DOHH2 (cell line): ENCODE results near the gene TACC2.

Experiments used
- H3F3A ChIP-seq: fragments of 200-600 bp; sonication (generic), shearing (Covaris generic); 2 replicates; pipeline ENCODE4 v1.6.0; 2016; ENCODE audit warnings: antibody characterized with exemption, mild to moderate bottlenecking; ENCODE audit not compliant: control insufficient read depth, insufficient read depth
- H3K27ac ChIP-seq: fragments of 200-600 bp; sonication (generic); 2 replicates; pipeline ENCODE4 v1.5.1; 2014; ENCODE audit warnings: low read depth, mild to moderate bottlenecking, low read length, moderate library complexity
- H3K27me3 ChIP-seq: fragments of 200-600 bp; sonication (generic); 2 replicates; pipeline ENCODE4 v1.6.1; 2014; ENCODE audit warnings: mild to moderate bottlenecking, low read length, mixed read lengths; ENCODE audit not compliant: control insufficient read depth
- H3K36me3 ChIP-seq: fragments of 200-600 bp; sonication (generic); 2 replicates; pipeline ENCODE4 v1.6.1; 2014; ENCODE audit warnings: mild to moderate bottlenecking, low read length, moderate library complexity, mixed read lengths; ENCODE audit not compliant: control insufficient read depth
- H3K4me1 ChIP-seq: fragments of 200-600 bp; sonication (generic); 2 replicates; pipeline ENCODE4 v1.6.1; 2014; ENCODE audit warnings: mild to moderate bottlenecking, low read length, mixed read lengths; ENCODE audit not compliant: control insufficient read depth
- H3K4me2 ChIP-seq: fragments of 200-600 bp; sonication (generic); 2 replicates; pipeline ENCODE4 v1.6.0; 2014; ENCODE audit warnings: mild to moderate bottlenecking, low read length, moderate library complexity
- H3K4me3 ChIP-seq: fragments of 200-600 bp; sonication (generic); 2 replicates; pipeline ENCODE4 v1.5.1; 2014; ENCODE audit warnings: mild to moderate bottlenecking, low read length, mixed read lengths
- H3K79me2 ChIP-seq: fragments of 200-600 bp; sonication (generic); 2 replicates; pipeline ENCODE4 v1.6.1; 2014; ENCODE audit warnings: mild to moderate bottlenecking, low read length, mixed read lengths; ENCODE audit not compliant: control insufficient read depth
- H3K9me2 ChIP-seq: fragments of 200-600 bp; sonication (generic); replicated peaks from 2 replicates; pipeline ENCODE4 v1.6.1; 2014; ENCODE audit warnings: mild to moderate bottlenecking, low read length, mixed read lengths; ENCODE audit not compliant: control insufficient read depth
- H3K9me3 ChIP-seq: fragments of 200-600 bp; sonication (generic); 2 replicates; pipeline ENCODE4 v1.6.1; 2014; ENCODE audit warnings: antibody characterized with exemption, low read length, mixed read lengths; ENCODE audit not compliant: control insufficient read depth, insufficient read depth
- H4K20me1 ChIP-seq: fragments of 200-600 bp; sonication (generic); 2 replicates; pipeline ENCODE4 v1.6.0; 2014; ENCODE audit warnings: low read depth, mild to moderate bottlenecking, antibody characterized with exemption, low read length, moderate library complexity; ENCODE audit not compliant: control insufficient read depth, insufficient read depth
- EZH2phosphoT487 ChIP-seq: fragments of 200-600 bp; sonication (generic); IDR thresholded peaks from 2 replicates; pipeline ENCODE4 v1.6.1; 2017; ENCODE audit warnings: borderline replicate concordance, mild to moderate bottlenecking, antibody characterized with exemption, low read length, moderate library complexity, mixed read lengths
- TF ChIP-seq, protein P1 (sequence below): fragments of 200-600 bp; sonication (generic); IDR thresholded peaks from one replicate; pipeline ENCODE4 v1.5.1; 2014; ENCODE audit warnings: antibody characterized with exemption, mild to moderate bottlenecking, low read depth, low read length; ENCODE audit not compliant: poor library complexity, severe bottlenecking

TACC2 gene

DNA sequence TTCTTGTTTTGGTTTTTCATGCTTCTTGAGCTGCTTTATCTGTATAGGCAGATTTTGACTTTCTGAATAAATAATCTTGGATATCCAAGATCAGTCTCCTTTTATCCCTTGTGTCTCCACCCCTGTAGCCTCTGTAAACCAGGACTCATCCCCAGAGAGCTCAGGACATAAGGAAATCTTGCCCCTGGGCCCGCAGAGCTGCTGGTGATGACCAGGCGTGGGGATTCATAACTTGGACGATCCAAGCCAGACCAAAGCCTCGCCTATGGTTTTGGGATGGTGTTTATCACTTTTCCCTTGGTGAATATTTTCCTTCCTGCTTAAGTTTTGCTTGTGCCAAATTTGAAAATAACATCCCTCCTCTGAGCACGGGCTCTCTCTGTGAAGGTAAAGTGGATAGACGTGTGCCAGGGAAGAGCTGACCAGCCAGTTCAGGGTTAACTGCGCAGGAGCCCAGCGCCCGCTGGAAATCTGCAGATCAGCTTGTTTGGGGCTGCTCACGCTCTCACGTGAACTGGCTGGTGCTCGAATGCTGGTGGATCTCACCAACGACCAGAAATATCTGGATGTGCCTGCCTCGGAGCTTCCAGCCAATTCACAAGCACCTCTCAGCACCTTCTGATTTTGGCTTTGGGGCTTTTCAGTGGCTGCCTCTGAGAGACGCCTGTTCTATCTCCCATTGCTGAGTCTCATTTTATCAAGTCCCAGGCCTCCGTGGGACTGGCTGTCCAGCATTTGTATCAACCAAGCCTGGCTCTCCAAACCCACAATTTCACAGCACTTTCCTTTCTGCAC is 150.1 kb downstream of the TACC2 start:
- H3K36me3 ChIP-seq: no peaks in the 10 kb centered on the region
- no peak overlapping the region for H3K4me2 ChIP-seq
- no peaks in the 10 kb centered on the region for H3K9me2 ChIP-seq
- no peaks in the 10 kb centered on the region for H4K20me1 ChIP-seq
- H3K27ac ChIP-seq: no peak overlapping the region
- no peaks in the 10 kb centered on the region for H3F3A ChIP-seq
- no peaks in the 10 kb centered on the region for H3K27me3 ChIP-seq
- H3K79me2 ChIP-seq: no peaks in the 10 kb centered on the region
- H3K9me3 ChIP-seq: no peaks in the 10 kb centered on the region
- H3K4me3 ChIP-seq: no peak overlapping the region
- no peaks in the 10 kb centered on the region for H3K4me1 ChIP-seq
- TF ChIP-seq, protein P1, sequence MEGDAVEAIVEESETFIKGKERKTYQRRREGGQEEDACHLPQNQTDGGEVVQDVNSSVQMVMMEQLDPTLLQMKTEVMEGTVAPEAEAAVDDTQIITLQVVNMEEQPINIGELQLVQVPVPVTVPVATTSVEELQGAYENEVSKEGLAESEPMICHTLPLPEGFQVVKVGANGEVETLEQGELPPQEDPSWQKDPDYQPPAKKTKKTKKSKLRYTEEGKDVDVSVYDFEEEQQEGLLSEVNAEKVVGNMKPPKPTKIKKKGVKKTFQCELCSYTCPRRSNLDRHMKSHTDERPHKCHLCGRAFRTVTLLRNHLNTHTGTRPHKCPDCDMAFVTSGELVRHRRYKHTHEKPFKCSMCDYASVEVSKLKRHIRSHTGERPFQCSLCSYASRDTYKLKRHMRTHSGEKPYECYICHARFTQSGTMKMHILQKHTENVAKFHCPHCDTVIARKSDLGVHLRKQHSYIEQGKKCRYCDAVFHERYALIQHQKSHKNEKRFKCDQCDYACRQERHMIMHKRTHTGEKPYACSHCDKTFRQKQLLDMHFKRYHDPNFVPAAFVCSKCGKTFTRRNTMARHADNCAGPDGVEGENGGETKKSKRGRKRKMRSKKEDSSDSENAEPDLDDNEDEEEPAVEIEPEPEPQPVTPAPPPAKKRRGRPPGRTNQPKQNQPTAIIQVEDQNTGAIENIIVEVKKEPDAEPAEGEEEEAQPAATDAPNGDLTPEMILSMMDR: no peak
- no peak for TF ChIP-seq EZH2phosphoT487

GRCh38 chr10:122139627-122140170 is 150.7 kb downstream of the TACC2 start:
- H3K27me3 ChIP-seq: no peaks in the 10 kb centered on the region
- no peaks in the 10 kb centered on the region for H3K9me3 ChIP-seq
- no peaks in the 10 kb centered on the region for H3K4me1 ChIP-seq
- no peak overlapping the region for H3K4me2 ChIP-seq
- no peaks in the 10 kb centered on the region for H3K36me3 ChIP-seq
- H3K9me2 ChIP-seq: no peaks in the 10 kb centered on the region
- no peaks in the 10 kb centered on the region for H4K20me1 ChIP-seq
- H3K4me3 ChIP-seq: no peak overlapping the region
- H3K27ac ChIP-seq: no peak overlapping the region
- H3K79me2 ChIP-seq: no peaks in the 10 kb centered on the region
- TF ChIP-seq, protein P1: no peak
- TF ChIP-seq EZH2phosphoT487: no peak
- H3F3A ChIP-seq: no peaks in the 10 kb centered on the region

GRCh38 chr10:122140461-122140902 is 151.5 kb downstream of the TACC2 start:
- Histone ChIP-seq H4K20me1 (no peaks in the 10 kb centered on the region), H3K36me3 (no peaks in the 10 kb centered on the region), H3K4me1 (no peaks in the 10 kb centered on the region), H3K27me3 (no peaks in the 10 kb centered on the region), H3K79me2 (no peaks in the 10 kb centered on the region), H3K9me2 (no peaks in the 10 kb centered on the region), H3F3A (no peaks in the 10 kb centered on the region), H3K4me2 (no peak overlapping the region), H3K9me3 (no peaks in the 10 kb centered on the region), H3K27ac (no peak overlapping the region), H3K4me3 (no peak overlapping the region)
- TF ChIP-seq, protein P1: no peak
- TF ChIP-seq EZH2phosphoT487: no peak
